Measurements from ENCODE around the gene CCDC88C.

GRCh38 chr14:91295276-91295845, 122.3 kb downstream of the CCDC88C start:
- TF ChIP-seq, protein P1, sequence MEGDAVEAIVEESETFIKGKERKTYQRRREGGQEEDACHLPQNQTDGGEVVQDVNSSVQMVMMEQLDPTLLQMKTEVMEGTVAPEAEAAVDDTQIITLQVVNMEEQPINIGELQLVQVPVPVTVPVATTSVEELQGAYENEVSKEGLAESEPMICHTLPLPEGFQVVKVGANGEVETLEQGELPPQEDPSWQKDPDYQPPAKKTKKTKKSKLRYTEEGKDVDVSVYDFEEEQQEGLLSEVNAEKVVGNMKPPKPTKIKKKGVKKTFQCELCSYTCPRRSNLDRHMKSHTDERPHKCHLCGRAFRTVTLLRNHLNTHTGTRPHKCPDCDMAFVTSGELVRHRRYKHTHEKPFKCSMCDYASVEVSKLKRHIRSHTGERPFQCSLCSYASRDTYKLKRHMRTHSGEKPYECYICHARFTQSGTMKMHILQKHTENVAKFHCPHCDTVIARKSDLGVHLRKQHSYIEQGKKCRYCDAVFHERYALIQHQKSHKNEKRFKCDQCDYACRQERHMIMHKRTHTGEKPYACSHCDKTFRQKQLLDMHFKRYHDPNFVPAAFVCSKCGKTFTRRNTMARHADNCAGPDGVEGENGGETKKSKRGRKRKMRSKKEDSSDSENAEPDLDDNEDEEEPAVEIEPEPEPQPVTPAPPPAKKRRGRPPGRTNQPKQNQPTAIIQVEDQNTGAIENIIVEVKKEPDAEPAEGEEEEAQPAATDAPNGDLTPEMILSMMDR (IDR thresholded peaks at IDR 0.05): no peak
- no peak for TF ChIP-seq POLR2A (IDR thresholded peaks at IDR 0.05)
